ENCODE data around the gene PCSK1. TPM values are rescaled to one million over a fixed set of nuclear protein-coding genes. Genes with fewer than 3 reads are reported as not detected.

Gene PCSK1
- total RNA-seq, 4 donors from 2014 or later: 0.65 to 1.4 (median 1.2) TPM; not detected in 1

- DNase-seq (ENCODE audit: low spot score in 2 of 2): no peak
- intact Hi-C loops (cut with DNase I; ENCODE audit: low total_unique reads): no loop called here
- WGBS, 2 donors: 7 to 11% methylated on average over 1 of the region's 1 CpG
- TF ChIP-seq POLR2A (IDR thresholded peaks at IDR 0.05) (no peak), CTCF (IDR thresholded peaks at IDR 0.05) (no peak)
- H3K4me3 ChIP-seq (ENCODE audit: low read depth, poor library complexity, severe bottlenecking): no peak overlapping the region
These were observed 40.1 kb upstream of the PCSK1 start for GRCh38 chr5:96473155-96473554.

- no peak overlapping the region for H3K4me3 ChIP-seq (ENCODE audit: low read depth, poor library complexity, severe bottlenecking)
- 79 to 86% methylated on average over 1 of the region's 1 CpG for WGBS, 2 donors
- no peak for DNase-seq (ENCODE audit: low spot score in 2 of 2)
- intact Hi-C loops (cut with DNase I; ENCODE audit: low total_unique reads): no loop called here
- TF ChIP-seq POLR2A (IDR thresholded peaks at IDR 0.05): no peak
- no peak for TF ChIP-seq CTCF (IDR thresholded peaks at IDR 0.05)
These were observed 37.7 kb upstream of the PCSK1 start for GRCh38 chr5:96470785-96471184.

GRCh38 chr5:96468956-96469355 lies 35.9 kb upstream of the PCSK1 start:
- 78 to 91% methylated on average over 5 of the region's 5 CpGs for WGBS, 2 donors
- no peak for DNase-seq (ENCODE audit: low spot score in 2 of 2)
- no peak overlapping the region for H3K4me3 ChIP-seq (ENCODE audit: low read depth, poor library complexity, severe bottlenecking)
- TF ChIP-seq CTCF (IDR thresholded peaks at IDR 0.05) (no peak), POLR2A (IDR thresholded peaks at IDR 0.05) (no peak)
- intact Hi-C loops (cut with DNase I; ENCODE audit: low total_unique reads): no loop called here

GRCh38 chr5:96463091-96463490 lies 30.0 kb upstream of the PCSK1 start:
- no peak for TF ChIP-seq POLR2A (IDR thresholded peaks at IDR 0.05)
- no peak for TF ChIP-seq CTCF (IDR thresholded peaks at IDR 0.05)
- no peak overlapping the region for H3K4me3 ChIP-seq (ENCODE audit: low read depth, poor library complexity, severe bottlenecking)
- 63 to 73% methylated on average over 2 of the region's 2 CpGs for WGBS, 2 donors
- intact Hi-C loops (cut with DNase I; ENCODE audit: low total_unique reads): no loop called here
- no peak for DNase-seq (ENCODE audit: low spot score in 2 of 2)

- DNase-seq (ENCODE audit: low spot score in 2 of 2): no peak
- WGBS, 2 donors: 63 to 70% methylated on average over 6 of the region's 6 CpGs
- TF ChIP-seq POLR2A (IDR thresholded peaks at IDR 0.05) (no peak), CTCF (IDR thresholded peaks at IDR 0.05) (no peak)
- no peak overlapping the region for H3K4me3 ChIP-seq (ENCODE audit: low read depth, poor library complexity, severe bottlenecking)
- intact Hi-C loops (cut with DNase I; ENCODE audit: low total_unique reads): no loop called here
These were observed 26.5 kb upstream of the PCSK1 start for GRCh38 chr5:96459313-96460121.

GRCh38 chr5:96458176-96458575 lies 25.1 kb upstream of the PCSK1 start:
- no peak for DNase-seq (ENCODE audit: low spot score in 2 of 2)
- intact Hi-C loops (cut with DNase I; ENCODE audit: low total_unique reads): no loop called here
- WGBS, 2 donors: 79 to 83% methylated on average over 2 of the region's 2 CpGs
- no peak overlapping the region for H3K4me3 ChIP-seq (ENCODE audit: low read depth, poor library complexity, severe bottlenecking)
- no peak for TF ChIP-seq CTCF (IDR thresholded peaks at IDR 0.05)
- no peak for TF ChIP-seq POLR2A (IDR thresholded peaks at IDR 0.05)
